PFSK-1 (cell line): ENCODE data around the gene GLOD5.

ENCODE experiments used
- FOXP2 ChIP-seq: optimal IDR thresholded peaks from 2 replicates; pipeline ENCODE3; 2011; ENCODE audit warnings: borderline replicate concordance, control low read depth, inconsistent platforms; ENCODE audit not compliant: insufficient read depth; ENCODE audit errors: extremely low read length, extremely low read depth
- POLR2AphosphoS5 ChIP-seq: IDR thresholded peaks from 2 replicates; pipeline ENCODE4 v1.6.1; 2012; ENCODE audit warnings: low read depth, mild to moderate bottlenecking, control low read depth, low read length, moderate library complexity
- REST ChIP-seq, 2 experiments: IDR thresholded peaks; 2 replicates each; pipeline versions ENCODE4 v1.6.1 to v1.8.0; 2011 to 2012; ENCODE audit warnings: low read depth in 2 of 2, low read length in 2 of 2, control low read depth in 1 of 2, inconsistent platforms in 1 of 2, mild to moderate bottlenecking in 1 of 2, moderate library complexity in 1 of 2; ENCODE audit not compliant: insufficient read depth in 1 of 2
- SIN3A ChIP-seq: IDR thresholded peaks from 2 replicates; pipeline ENCODE4 v1.6.1; 2012; ENCODE audit warnings: mild to moderate bottlenecking, low read length, moderate library complexity, borderline replicate concordance; ENCODE audit not compliant: insufficient read depth
- TAF1 ChIP-seq: IDR thresholded peaks from 2 replicates; pipeline ENCODE4 v1.6.1; 2012; ENCODE audit warnings: low read length, control low read depth, borderline replicate concordance; ENCODE audit not compliant: insufficient read depth

GRCh38 chrX:48726596-48726995, 35.0 kb upstream of the GLOD5 start:
- TF ChIP-seq REST (IDR thresholded peaks at IDR 0.05; ENCODE audit: insufficient read depth in 1 of 2, low read depth in 2 of 2, low read length in 2 of 2): no peak
- no peak for TF ChIP-seq POLR2AphosphoS5
- no peak for TF ChIP-seq SIN3A
- TF ChIP-seq FOXP2: no peak
- no peak for TF ChIP-seq TAF1
